K562 (cell line): ENCODE data around the gene ARHGAP18. TPM values are rescaled to one million over a fixed set of nuclear protein-coding genes. Genes with fewer than 3 reads are reported as not detected.

Experiments
- ATAC-seq: fragments of 200-7000 bp; cut with Tn5 transposase; 3 replicates; pipeline ENCODE4 v1.9.1; 2020; ENCODE audit warnings: moderate library complexity
- BruUV-seq: library from RNA; stranded (reverse); fragments of 400-500 nt; replicated peaks from 2 replicates; lab custom pipeline; 2021; lab: Mats Ljungman, UMichigan
- CTCF ChIA-PET: fragments of 300-600 bp; formaldehyde crosslinking; extraction: SDS; loops from one replicate; lab custom pipeline; 2021; ENCODE audit warnings: low intra/inter-chr PET ratio; lab: Yijun Ruan, JAX
- POLR2A ChIA-PET: fragments of 300-600, 350-650 bp; sonication (Branson Sonifier 250); formaldehyde crosslinking; extraction: SDS; loops from one replicate; lab custom pipeline; 2021; ENCODE audit warnings: antibody characterized with exemption, inconsistent platforms; lab: Yijun Ruan, JAX
- DNase-seq, 4 experiments: peaks; one replicate each; pipeline versions ENCODE4 v3.0.0 to v3.0.0-alpha.2; 2011 to 2018; ENCODE audit warnings: low spot score in 3 of 4, mixed read lengths in 3 of 4; ENCODE audit errors: extremely low read depth in 1 of 4
- FAIRE-seq: peaks from 2 replicates; lab custom pipeline; 2011; peaks lifted over from hg19 to GRCh38; lab: Jason Lieb, UNC
- H2AFZ ChIP-seq: 2 replicates; pipeline ENCODE4 v1.6.0; 2011; ENCODE audit warnings: low read depth, low read length, control low read depth, inconsistent platforms
- H3K27ac ChIP-seq: fragments of 200-600 bp; 3 replicates; pipeline ENCODE4 v1.8.0; 2011; ENCODE audit warnings: low read depth, mild to moderate bottlenecking, control low read depth, inconsistent platforms, low read length, moderate library complexity, mixed read lengths; ENCODE audit errors: extremely low read depth
- H3K27me3 ChIP-seq, 2 experiments: fragments of 300-600 bp in 1 of 2; 2 replicates in 1 of 2; 3 replicates in 1 of 2; pipeline versions ENCODE4 v1.6.0 to v1.8.0; 2011; ENCODE audit warnings: inconsistent platforms in 2 of 2, low read length in 2 of 2, mild to moderate bottlenecking in 1 of 2, mixed read lengths in 1 of 2, moderate library complexity in 1 of 2; ENCODE audit not compliant: control insufficient read depth in 2 of 2, insufficient read depth in 2 of 2
- H3K36me3 ChIP-seq: fragments of 300-600 bp; 3 replicates; pipeline ENCODE4 v1.8.0; 2011; ENCODE audit warnings: mild to moderate bottlenecking, low read length, inconsistent platforms; ENCODE audit not compliant: control insufficient read depth, insufficient read depth
- H3K4me1 ChIP-seq, 2 experiments: fragments of 200-600 bp in 1 of 2; replicated peaks in 1 of 2; 2 replicates in 1 of 2; 3 replicates in 1 of 2; pipeline versions ENCODE4 v1.5.1 to v1.8.0; 2011; ENCODE audit warnings: inconsistent platforms in 2 of 2, low read length in 2 of 2, mild to moderate bottlenecking in 1 of 2, mixed read lengths in 1 of 2, moderate library complexity in 1 of 2; ENCODE audit not compliant: control insufficient read depth in 2 of 2, insufficient read depth in 2 of 2
- H3K4me2 ChIP-seq: 2 replicates; pipeline ENCODE4 v1.6.1; 2011; ENCODE audit warnings: low read length, control low read depth, inconsistent platforms, mixed read lengths; ENCODE audit not compliant: insufficient read depth
- H3K4me3 ChIP-seq: fragments of 200-600 bp; sonication (generic), shearing (Covaris generic); 2 replicates; pipeline ENCODE4 v1.5.1; 2016; ENCODE audit warnings: control low read depth, inconsistent platforms
- H3K79me2 ChIP-seq: fragments of 200-600 bp; 3 replicates; pipeline ENCODE4 v1.8.0; 2011; ENCODE audit warnings: low read length, inconsistent platforms; ENCODE audit not compliant: control insufficient read depth, insufficient read depth
- H3K9ac ChIP-seq, 2 experiments: 2 replicates each; pipeline versions ENCODE4 v1.6.0 to v1.6.1; 2011; ENCODE audit warnings: low read depth in 2 of 2, low read length in 2 of 2, control low read depth in 1 of 2, inconsistent platforms in 1 of 2, mild to moderate bottlenecking in 1 of 2, mixed read lengths in 1 of 2; ENCODE audit not compliant: insufficient read depth in 1 of 2
- H3K9me1 ChIP-seq: one replicate; pipeline ENCODE4 v1.6.0; 2011; ENCODE audit warnings: inconsistent platforms, mild to moderate bottlenecking, low read length, moderate library complexity; ENCODE audit not compliant: control insufficient read depth, insufficient read depth
- H3K9me3 ChIP-seq: replicated peaks from 2 replicates; pipeline ENCODE4 v1.5.1; 2011; ENCODE audit warnings: low read depth, low read length, inconsistent platforms; ENCODE audit not compliant: control insufficient read depth, insufficient read depth
- H4K20me1 ChIP-seq: replicated peaks from 2 replicates; pipeline ENCODE4 v1.6.1; 2011; ENCODE audit warnings: low read length, inconsistent platforms, mixed read lengths; ENCODE audit not compliant: control insufficient read depth, insufficient read depth
- CHD2 ChIP-seq: IDR thresholded peaks from 2 replicates; pipeline ENCODE4 v1.6.1; 2011; ENCODE audit warnings: low read depth, low read length
- HNRNPK ChIP-seq: fragments of 200-400 bp; formaldehyde crosslinking; IDR thresholded peaks from one replicate; pipeline ENCODE4 v1.6.1; 2018; ENCODE audit warnings: mild to moderate bottlenecking, low read depth, low read length; ENCODE audit not compliant: poor library complexity, severe bottlenecking
- POLR2AphosphoS2 ChIP-seq: IDR thresholded peaks from 2 replicates; pipeline ENCODE4 v1.6.1; 2012; ENCODE audit warnings: low read length, improper control_type of control experiment
- SLC30A9 ChIP-seq: fragments of 250-450 bp; sonication (Bioruptor Pico); IDR thresholded peaks from 2 replicates; pipeline ENCODE4 v1.8.0; 2022; ENCODE audit warnings: mild to moderate bottlenecking, moderate library complexity
- WHSC1 ChIP-seq: IDR thresholded peaks from one replicate; pipeline ENCODE4 v1.6.1; 2012; ENCODE audit warnings: low read length, control low read depth, inconsistent platforms
- ZNF274 ChIP-seq: IDR thresholded peaks from 2 replicates; pipeline ENCODE4 v1.6.1; 2011; ENCODE audit warnings: low read depth, mild to moderate bottlenecking, low read length, moderate library complexity, borderline replicate concordance
- WGBS: fragments of 100-300 bp; shearing (Covaris generic); methylation state at CpG from one replicate; pipeline ENCODE4 v1.1.6; 2016; ENCODE audit warnings: low coverage, mixed read lengths; ENCODE audit not compliant: insufficient coverage; ENCODE audit errors: missing lambda C conversion rate; 5-methylcytosine and 5-hydroxymethylcytosine counted together
- in situ Hi-C: fragments of 300-500 bp; cut with MboI; formaldehyde crosslinking; loops from 4 replicates; pipeline ENCODE4 v1.15.0; 2018; ENCODE audit warnings: inconsistent platforms, mixed read lengths
- intact Hi-C: fragments of 100-400 bp; cut with micrococcal nuclease; formaldehyde crosslinking; loops from 2 replicates; pipeline ENCODE4 v1.14.2; 2022
- polyA plus RNA-seq, 8 experiments: library from polyadenylated mRNA; depleted of rRNA in 4 of 8; stranded (reverse) in 5 of 8; unstranded in 3 of 8; fragments of >200 nt; fragmentation: Nextera tagmentation in 2 of 8; fragmentation: Illumina TruSeq in 1 of 8; extraction: Ambion mirVana in 2 of 8; extraction: Trizol in 1 of 8; gene quantifications; 2 replicates each; pipeline versions ENCODE4 v1.2.1 to v1.2.3, GENCODE V29; 2011 to 2014; ENCODE audit warnings: inconsistent platforms in 1 of 8, missing spikeins in 1 of 8
- total RNA-seq, 7 experiments: library from RNA; depleted of rRNA in 6 of 7; stranded (reverse); fragments of >200 nt in 6 of 7; fragmentation: Illumina TruSeq in 2 of 7; extraction: Trizol in 2 of 7; gene quantifications; 2 replicates each; pipeline versions ENCODE4 v1.2.1 to v1.2.3, GENCODE V29; 2011 to 2021; ENCODE audit warnings: low replicate concordance in 1 of 7
- TF ChIP-seq, protein P1 (sequence below): sonication (generic); IDR thresholded peaks from 2 replicates; pipeline ENCODE4 v1.6.1; 2016
- TF ChIP-seq, protein P2 (sequence below): fragments of 450-650 bp; IDR thresholded peaks from 2 replicates; pipeline ENCODE4 v1.6.1; 2017; ENCODE audit warnings: mild to moderate bottlenecking, moderate library complexity
- TF ChIP-seq, protein P3 (sequence below): fragments of 200-600 bp; sonication (generic); IDR thresholded peaks from one replicate; pipeline ENCODE4 v1.6.1; 2012; ENCODE audit warnings: mild to moderate bottlenecking, low read depth, low read length, inconsistent platforms

Gene ARHGAP18
- total and polyA plus RNA-seq, 9 of the 15 experiments (the other 6 are each of a cell fraction or from before 2014, with no cell fraction given), result 13.3 to 29.7 (median 21.1) TPM

DNA sequence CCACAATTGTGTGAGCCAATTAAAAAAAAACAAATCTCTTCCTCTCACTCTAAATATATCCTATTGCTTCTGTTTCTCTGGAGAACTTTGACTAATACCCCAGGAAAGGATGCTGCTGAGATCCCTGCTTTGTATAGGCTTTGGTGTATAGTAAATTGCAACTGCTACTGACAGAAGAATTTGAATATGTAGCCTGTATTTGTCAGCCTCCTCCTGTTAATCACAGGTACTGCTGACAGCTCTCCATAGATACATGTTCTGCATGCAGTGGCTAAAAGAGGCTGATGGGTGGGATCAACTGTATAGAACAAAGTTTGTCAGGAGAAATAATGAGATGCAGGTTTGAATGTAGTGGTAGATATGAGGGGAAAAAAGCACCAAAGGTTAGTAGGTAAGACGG is 95.0 kb downstream of the ARHGAP18 start:
- 88% methylated on average over 1 of the region's 1 CpG for WGBS
- intact Hi-C loops (no loop called here), in situ Hi-C loops (no loop called here)
- Histone ChIP-seq H3K4me1 (no peaks in the 10 kb centered on the region), H3K4me3 (no peak overlapping the region), H3K27me3 (no peaks in the 10 kb centered on the region), H3K27ac (no peak overlapping the region), H3K9ac (no peak overlapping the region), H2AFZ (no peak overlapping the region), H3K4me2 (no peak overlapping the region), H3K9me1 (no peaks in the 10 kb centered on the region), H3K36me3 (peaks cover 14% of the 10 kb centered on the region; the same call in 2 of the 3 replicates), H3K9me3 (peaks cover 2% of the 10 kb centered on the region; the same call in 1 of the 2 replicates), H4K20me1 (no peaks in the 10 kb centered on the region), H3K79me2 (no peaks in the 10 kb centered on the region)
- DNase-seq (no peak), FAIRE-seq (no peak), ATAC-seq (no peak)
- CTCF ChIA-PET, result no interaction called here
- no TSS peak for BruUV-seq
- POLR2A ChIA-PET, result interaction anchor here (0.5 kb wide), 1 partner anchor 333 kb away, joined by 3 read pairs; no protein-coding TSS in a partner anchor
- TF ChIP-seq CHD2 (no peak), POLR2AphosphoS2 (no peak), WHSC1 (no peak), ZNF274 (no peak), SLC30A9 (no peak), HNRNPK (no peak)
- TF ChIP-seq, protein P1, sequence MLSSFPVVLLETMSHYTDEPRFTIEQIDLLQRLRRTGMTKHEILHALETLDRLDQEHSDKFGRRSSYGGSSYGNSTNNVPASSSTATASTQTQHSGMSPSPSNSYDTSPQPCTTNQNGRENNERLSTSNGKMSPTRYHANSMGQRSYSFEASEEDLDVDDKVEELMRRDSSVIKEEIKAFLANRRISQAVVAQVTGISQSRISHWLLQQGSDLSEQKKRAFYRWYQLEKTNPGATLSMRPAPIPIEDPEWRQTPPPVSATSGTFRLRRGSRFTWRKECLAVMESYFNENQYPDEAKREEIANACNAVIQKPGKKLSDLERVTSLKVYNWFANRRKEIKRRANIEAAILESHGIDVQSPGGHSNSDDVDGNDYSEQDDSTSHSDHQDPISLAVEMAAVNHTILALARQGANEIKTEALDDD, result no peak
- TF ChIP-seq, protein P2, sequence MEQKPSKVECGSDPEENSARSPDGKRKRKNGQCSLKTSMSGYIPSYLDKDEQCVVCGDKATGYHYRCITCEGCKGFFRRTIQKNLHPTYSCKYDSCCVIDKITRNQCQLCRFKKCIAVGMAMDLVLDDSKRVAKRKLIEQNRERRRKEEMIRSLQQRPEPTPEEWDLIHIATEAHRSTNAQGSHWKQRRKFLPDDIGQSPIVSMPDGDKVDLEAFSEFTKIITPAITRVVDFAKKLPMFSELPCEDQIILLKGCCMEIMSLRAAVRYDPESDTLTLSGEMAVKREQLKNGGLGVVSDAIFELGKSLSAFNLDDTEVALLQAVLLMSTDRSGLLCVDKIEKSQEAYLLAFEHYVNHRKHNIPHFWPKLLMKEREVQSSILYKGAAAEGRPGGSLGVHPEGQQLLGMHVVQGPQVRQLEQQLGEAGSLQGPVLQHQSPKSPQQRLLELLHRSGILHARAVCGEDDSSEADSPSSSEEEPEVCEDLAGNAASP, result no peak
- TF ChIP-seq, protein P3, sequence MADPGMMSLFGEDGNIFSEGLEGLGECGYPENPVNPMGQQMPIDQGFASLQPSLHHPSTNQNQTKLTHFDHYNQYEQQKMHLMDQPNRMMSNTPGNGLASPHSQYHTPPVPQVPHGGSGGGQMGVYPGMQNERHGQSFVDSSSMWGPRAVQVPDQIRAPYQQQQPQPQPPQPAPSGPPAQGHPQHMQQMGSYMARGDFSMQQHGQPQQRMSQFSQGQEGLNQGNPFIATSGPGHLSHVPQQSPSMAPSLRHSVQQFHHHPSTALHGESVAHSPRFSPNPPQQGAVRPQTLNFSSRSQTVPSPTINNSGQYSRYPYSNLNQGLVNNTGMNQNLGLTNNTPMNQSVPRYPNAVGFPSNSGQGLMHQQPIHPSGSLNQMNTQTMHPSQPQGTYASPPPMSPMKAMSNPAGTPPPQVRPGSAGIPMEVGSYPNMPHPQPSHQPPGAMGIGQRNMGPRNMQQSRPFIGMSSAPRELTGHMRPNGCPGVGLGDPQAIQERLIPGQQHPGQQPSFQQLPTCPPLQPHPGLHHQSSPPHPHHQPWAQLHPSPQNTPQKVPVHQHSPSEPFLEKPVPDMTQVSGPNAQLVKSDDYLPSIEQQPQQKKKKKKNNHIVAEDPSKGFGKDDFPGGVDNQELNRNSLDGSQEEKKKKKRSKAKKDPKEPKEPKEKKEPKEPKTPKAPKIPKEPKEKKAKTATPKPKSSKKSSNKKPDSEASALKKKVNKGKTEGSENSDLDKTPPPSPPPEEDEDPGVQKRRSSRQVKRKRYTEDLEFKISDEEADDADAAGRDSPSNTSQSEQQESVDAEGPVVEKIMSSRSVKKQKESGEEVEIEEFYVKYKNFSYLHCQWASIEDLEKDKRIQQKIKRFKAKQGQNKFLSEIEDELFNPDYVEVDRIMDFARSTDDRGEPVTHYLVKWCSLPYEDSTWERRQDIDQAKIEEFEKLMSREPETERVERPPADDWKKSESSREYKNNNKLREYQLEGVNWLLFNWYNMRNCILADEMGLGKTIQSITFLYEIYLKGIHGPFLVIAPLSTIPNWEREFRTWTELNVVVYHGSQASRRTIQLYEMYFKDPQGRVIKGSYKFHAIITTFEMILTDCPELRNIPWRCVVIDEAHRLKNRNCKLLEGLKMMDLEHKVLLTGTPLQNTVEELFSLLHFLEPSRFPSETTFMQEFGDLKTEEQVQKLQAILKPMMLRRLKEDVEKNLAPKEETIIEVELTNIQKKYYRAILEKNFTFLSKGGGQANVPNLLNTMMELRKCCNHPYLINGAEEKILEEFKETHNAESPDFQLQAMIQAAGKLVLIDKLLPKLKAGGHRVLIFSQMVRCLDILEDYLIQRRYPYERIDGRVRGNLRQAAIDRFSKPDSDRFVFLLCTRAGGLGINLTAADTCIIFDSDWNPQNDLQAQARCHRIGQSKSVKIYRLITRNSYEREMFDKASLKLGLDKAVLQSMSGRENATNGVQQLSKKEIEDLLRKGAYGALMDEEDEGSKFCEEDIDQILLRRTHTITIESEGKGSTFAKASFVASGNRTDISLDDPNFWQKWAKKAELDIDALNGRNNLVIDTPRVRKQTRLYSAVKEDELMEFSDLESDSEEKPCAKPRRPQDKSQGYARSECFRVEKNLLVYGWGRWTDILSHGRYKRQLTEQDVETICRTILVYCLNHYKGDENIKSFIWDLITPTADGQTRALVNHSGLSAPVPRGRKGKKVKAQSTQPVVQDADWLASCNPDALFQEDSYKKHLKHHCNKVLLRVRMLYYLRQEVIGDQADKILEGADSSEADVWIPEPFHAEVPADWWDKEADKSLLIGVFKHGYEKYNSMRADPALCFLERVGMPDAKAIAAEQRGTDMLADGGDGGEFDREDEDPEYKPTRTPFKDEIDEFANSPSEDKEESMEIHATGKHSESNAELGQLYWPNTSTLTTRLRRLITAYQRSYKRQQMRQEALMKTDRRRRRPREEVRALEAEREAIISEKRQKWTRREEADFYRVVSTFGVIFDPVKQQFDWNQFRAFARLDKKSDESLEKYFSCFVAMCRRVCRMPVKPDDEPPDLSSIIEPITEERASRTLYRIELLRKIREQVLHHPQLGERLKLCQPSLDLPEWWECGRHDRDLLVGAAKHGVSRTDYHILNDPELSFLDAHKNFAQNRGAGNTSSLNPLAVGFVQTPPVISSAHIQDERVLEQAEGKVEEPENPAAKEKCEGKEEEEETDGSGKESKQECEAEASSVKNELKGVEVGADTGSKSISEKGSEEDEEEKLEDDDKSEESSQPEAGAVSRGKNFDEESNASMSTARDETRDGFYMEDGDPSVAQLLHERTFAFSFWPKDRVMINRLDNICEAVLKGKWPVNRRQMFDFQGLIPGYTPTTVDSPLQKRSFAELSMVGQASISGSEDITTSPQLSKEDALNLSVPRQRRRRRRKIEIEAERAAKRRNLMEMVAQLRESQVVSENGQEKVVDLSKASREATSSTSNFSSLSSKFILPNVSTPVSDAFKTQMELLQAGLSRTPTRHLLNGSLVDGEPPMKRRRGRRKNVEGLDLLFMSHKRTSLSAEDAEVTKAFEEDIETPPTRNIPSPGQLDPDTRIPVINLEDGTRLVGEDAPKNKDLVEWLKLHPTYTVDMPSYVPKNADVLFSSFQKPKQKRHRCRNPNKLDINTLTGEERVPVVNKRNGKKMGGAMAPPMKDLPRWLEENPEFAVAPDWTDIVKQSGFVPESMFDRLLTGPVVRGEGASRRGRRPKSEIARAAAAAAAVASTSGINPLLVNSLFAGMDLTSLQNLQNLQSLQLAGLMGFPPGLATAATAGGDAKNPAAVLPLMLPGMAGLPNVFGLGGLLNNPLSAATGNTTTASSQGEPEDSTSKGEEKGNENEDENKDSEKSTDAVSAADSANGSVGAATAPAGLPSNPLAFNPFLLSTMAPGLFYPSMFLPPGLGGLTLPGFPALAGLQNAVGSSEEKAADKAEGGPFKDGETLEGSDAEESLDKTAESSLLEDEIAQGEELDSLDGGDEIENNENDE, result no peak
